HG03095 (cell line): ENCODE measurements around the gene CCR6.
"Not testable (repeated sequence)": the region's sequence is repeated elsewhere in the genome, so short reads cannot be mapped to it uniquely, and the experiment has no call there.

Source experiments
- ATAC-seq: cut with Tn5 transposase; IDR thresholded peaks from one replicate; pipeline ENCODE4 v1.9.1; 2021; ENCODE audit warnings: moderate library complexity; ENCODE audit not compliant: unreplicated experiment

CCR6 gene

DNA sequence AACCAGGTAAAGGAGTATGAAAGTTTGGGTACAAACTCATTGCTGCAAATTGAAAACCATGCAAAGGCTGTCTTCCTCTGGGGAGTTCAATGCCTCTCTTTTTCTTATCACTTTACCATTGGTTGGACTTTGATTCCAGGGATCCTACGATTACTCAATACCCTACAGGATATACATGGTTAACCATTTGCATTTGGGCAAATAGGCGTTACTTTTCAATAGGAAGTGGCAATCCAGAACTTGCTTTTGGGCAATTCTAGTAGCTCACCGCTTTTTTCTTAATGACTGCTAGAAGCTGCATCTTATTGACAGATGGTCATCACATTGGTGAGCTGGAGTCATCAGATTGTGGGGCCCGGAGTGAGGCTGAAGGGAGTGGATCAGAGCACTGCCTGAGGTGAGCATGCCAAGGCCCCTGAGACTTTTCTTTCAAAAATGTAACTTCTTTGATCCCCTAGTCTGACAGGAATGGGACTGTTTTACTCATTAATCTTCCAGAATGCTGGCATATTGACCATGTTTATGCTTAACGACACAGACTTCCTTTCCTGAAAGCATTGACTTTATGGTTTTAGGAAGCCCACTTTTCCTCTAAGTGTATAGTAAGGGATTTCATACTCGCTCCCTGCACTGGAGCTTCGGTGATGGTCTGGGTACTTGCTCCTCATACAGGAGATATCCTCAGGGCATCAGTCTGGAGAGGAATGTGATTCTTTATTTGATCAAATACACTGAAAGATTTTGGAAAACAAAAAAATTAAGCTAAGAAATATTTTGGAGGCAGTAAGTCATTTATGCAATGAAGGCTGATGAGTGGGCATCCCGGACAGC, at the start of gene CCR6:
Gene CCR6, plus strand, starts transcription at position 270 of the 831 bp plus-strand sequence. CDS start 13,039 bp downstream, outside the sequence.
- no peak for ATAC-seq

- ATAC-seq = no peak
Observed at GRCh38 chr6:167073679-167074274, 49.1 kb upstream of the CCR6 start.

DNA sequence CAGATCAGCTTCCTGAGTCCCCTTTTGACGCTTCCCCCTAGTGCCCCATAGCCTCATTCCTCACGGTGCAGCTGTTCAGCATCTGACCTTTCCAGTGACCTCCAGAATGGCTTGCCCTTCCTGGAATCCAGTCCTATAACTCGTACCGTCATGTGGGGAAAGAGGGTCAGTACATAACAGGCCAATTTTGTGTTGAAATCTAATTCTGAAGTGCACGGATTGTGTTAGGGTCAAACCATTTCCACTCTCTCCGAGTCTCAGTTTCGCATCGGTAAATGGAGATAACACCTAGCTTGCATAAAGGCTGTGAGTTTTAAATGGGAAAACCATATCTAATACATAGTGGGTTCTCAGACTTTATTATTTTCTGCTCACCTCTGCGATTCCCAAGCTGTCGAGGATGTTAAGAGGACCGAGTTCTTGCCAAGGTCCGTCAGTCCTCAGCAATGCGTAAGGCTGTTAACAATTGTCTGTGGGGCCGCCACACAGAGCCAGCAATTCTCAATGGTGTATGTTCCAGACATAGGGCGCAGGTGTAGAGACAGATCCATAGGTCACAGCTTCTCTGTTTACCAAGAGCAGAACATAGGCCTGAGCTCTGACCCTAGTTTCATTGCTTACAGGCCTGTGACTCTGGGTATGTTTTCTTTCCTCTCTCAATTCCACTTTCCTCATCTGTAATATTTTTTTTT, 45.5 kb upstream of the CCR6 start:
- ATAC-seq = no peak

- no peak for ATAC-seq
Observed at GRCh38 chr6:167078745-167079144, 44.2 kb upstream of the CCR6 start.

GRCh38 chr6:167079853-167080297, 43.0 kb upstream of the CCR6 start:
- peak; percentile 98 for ATAC-seq

- ATAC-seq = no peak
Observed at GRCh38 chr6:167087857-167088354, 35.0 kb upstream of the CCR6 start.

- not testable (repeated sequence) for ATAC-seq
Observed at GRCh38 chr6:167088741-167089140, 34.2 kb upstream of the CCR6 start.

GRCh38 chr6:167089243-167090142, 33.4 kb upstream of the CCR6 start:
- ATAC-seq = no peak

DNA sequence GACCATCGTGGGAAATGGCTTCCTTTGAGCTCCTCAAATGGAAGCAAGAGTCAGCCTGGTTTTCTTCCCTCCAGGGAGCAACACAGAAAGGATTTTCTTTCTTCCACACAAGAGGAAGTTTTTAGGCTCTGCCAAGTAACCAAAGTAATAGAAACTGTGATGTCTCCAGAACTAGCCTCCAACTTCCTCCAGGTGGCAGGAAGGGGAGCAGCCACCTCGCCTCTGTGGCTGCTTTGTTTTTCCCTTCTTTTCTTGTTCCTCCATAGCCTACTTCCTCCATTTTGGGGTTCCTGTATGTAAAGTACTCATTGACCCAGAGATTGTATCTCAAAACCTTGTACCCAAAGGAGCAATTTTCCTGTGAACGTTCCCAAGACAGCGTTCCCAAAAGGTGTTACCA, 32.7 kb upstream of the CCR6 start:
- no peak for ATAC-seq

GRCh38 chr6:167091026-167091804, 31.7 kb upstream of the CCR6 start:
- ATAC-seq = no peak

- ATAC-seq = no peak
Observed at GRCh38 chr6:167091805-167092107, 31.1 kb upstream of the CCR6 start.

DNA sequence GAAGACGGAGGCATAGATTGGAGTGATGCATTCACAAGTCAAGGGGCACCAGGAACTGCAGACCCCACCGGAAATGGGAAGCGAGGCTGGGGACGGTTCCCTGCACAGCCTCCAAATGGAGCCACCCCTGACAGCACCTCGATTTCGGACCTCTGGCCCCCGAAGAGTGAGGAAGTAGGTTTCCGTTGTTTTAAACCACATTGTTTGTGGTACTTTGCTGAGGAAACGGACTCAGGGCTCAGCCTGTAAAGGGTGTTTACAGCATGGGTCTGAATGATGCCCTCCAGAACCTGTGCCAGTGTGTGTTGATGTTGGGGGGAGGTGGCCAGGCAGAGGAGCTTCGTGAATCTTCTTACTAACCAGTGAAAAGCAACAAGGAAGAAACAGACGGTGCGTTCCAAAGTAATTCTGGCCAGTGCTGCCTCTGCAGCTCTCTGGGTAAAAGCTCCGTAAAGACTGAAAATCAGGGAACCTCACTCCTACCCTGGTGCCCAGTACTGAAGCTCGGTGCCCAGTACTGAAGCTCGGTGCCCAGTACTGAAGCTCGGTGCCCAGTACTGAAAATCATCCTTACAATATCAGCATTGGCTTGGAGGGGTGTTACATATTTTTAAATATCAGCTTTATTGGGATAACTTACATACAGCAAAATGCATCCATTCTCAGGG, 30.1 kb upstream of the CCR6 start:
- ATAC-seq = peak; percentile 16

GRCh38 chr6:167093406-167093921, 29.4 kb upstream of the CCR6 start:
- ATAC-seq = no peak

DNA sequence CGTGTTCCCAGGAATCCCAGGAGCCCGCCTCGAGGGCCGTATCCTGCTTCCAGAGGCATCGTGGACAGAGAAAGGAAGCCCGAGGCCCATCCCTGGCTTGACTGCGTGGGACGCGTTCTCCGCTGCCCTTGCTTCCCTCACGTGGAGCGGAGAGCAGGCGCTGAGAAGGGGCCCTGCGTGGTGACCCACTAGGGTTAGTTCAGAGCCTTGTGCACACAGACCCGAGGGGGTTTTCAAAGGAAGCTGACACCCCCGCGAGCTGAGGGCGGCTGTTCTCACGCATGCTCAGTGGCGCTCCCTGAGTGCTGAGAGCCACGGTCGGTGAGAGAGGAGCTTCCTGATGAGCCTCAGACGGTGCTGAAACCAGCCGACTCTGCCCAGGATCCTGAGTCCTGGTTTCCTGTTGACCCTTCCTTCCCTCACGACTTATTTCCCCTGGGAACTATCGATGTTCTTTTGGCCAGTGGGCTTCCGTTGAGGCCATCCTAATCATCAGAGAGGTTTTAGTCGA, 28.9 kb upstream of the CCR6 start:
- ATAC-seq = peak; percentile 37

DNA sequence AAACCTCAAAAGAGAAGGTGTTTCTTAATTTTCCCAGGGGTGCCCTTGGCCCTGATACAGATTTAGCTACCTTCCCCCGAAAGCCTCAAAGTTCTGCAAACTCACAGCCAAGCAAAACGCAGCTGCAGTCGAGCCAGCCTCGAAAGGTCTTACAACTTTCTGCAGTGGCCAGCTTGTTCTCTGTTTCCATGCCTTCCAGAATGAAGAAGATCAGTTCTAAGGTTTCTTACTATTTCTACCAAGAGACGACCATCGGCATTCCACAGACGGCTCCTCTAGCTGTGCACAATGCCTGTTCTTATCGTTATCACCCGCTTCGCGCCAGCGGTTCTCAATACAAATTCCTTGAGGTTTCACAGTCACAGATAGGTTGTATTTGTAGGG, 28.5 kb upstream of the CCR6 start:
- peak; percentile 21 for ATAC-seq

DNA sequence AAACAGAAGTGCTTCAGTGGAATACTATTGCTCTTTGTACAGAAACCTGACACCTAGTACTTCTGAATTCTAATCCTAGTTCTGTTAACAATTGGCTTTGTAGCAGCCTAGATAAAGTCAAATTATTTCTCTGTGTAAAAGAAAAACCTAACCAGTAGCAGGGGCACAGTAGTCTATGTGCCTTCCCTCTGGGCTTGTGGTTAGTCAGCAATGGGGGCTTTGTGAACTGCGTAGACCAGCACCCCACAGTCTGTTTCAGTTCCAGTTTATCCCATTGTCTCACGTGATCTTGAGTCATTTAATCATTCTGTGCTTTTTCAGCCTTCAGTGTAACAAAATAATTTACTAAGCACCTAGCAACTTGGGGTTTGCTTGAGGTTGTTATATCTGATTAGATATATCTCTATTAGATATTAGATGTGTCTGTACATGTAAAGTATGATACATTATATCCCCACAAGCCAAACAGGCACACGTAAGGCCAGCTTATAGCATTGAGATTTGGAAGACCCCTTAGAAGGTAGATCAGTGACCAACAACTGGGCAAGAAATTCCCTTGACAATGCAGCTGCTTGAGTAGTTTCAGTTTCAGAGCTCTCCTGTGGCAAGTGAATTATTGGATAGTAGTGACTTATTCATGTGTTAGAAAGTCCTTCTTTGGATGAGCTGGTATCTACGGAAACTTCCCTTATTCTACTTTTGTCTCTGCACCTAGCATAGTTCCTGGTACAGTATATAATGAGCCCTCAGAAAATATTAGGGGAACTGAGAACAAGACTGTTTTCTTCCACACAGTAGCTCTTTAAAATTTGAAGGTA, 27.9 kb upstream of the CCR6 start:
- ATAC-seq = peak; percentile 42

DNA sequence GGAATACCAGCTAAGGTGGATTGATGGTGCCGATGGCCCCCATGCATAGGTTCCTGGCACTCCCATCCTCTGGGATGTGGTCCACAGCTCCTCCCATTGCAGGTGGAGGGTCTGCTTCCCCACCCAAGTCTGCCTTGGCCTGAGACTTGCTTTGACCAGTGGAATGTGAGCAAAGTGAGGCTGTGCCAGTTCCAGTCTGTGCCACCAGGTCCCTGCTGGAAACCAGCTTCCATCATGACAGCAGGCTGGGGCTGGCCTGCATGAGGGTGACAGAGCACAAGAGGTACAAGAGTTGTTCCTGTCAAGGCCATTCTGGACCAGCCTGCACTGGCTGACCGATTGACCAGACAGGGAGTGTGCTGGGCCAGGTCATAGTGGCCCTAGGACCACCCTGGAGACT, 27.0 kb upstream of the CCR6 start:
- no peak for ATAC-seq

GRCh38 chr6:167096991-167097390, 25.9 kb upstream of the CCR6 start:
- ATAC-seq = no peak
